Stimulated activated CD8-positive, alpha-beta memory T cell treated with anti-CD3 and anti-CD28 coated beads, Interleukin-12 subunit alpha, Interleukin-12 subunit beta, amount 100 ng/mL, for 24 hours (primary cell): ENCODE results near the gene ZNF480.
"Not testable (repeated sequence)": the region's sequence is repeated elsewhere in the genome, so short reads cannot be mapped to it uniquely, and the experiment has no call there.

Source experiments
- DNase-seq: peaks from one replicate; pipeline ENCODE4 v3.0.0-alpha.2; 2020; ENCODE audit errors: extremely low read depth

Gene ZNF480

DNA sequence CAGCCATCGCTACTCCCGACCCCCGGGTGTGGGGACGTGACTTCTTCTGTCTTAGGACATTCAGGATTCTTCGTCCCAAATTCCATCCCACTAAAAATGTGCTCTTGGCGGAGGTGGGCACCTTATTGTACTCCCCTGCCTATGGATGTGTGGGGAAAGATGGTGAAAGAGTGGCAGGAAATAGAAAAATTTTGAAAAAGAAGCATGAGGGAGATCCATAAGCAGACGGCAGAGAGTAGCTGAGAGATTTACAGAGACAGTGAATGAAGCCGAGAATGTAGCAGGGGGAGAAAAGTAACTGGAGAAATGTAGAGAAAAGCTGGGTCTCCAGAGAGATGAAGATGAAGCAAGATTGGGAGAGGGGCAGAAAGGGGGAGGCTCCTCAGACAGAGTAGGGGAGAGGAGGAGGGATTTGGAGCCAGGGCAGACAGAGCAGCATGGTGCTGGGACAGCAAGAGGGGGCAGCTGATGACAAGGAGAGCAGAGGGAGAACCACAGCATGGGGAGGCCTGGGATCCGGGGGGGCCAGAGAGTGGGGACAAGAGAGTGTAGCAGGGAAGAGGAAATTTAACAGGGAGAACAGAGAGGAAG, 39.9 kb downstream of the ZNF480 start:
- DNase-seq: no peak

DNA sequence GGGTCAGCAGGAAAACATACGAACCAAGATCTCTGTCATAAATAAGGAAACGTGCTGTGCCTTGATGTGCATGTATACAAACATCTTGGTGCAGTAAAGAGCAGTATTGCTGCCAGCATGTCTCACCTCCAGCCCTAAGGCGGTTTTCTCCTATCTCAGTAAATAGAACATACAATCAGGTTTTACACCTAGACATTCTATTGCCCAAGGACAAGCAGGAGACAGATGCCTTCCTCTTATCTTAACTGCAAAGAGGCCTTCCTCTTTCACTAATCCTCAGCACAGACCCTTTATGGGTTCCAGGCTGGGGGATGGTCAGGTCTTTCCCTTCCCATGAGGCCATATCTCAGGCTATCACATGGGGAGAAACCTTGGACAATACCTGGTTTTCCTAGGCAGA, 42.1 kb downstream of the ZNF480 start:
- DNase-seq: not testable (repeated sequence)

DNA sequence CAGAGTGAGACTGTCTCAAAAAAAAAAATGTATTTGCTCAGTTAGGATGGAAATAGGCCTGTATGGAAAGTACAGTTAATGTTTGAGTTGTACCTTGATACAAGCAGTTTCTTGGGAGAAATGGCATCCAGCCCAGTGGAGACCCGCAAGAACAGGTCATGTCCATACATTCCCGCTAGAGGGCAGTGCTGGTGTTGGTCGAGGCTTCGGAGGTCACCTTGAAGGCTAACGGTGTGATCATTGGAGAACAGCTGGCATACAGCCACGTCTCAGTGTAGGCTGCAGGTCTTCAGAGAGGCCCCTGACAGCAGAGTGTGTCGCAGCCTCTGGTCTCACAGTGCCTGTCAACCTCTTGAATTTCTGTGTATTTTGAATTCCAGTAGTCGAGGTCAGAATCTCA, 46.6 kb downstream of the ZNF480 start:
- DNase-seq: no peak

DNA sequence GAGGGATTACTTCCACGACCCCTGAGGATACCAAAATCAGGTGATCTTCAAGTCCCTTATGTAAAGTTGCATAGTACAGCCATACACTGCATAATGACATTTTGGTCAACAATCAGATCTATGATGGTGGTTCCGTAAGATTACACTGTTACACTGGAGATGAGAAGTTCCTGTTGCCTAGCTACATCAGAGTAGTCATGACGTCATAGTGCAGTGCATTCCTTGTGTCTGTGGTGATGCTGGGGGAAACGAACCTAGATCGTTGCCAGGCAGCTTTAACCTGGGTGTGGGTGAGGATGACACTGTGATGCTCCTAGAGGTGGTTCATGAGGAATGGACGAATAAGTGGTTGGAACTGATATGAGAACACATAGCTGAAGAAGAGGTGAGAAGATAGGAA, 48.2 kb downstream of the ZNF480 start:
- no peak for DNase-seq

DNA sequence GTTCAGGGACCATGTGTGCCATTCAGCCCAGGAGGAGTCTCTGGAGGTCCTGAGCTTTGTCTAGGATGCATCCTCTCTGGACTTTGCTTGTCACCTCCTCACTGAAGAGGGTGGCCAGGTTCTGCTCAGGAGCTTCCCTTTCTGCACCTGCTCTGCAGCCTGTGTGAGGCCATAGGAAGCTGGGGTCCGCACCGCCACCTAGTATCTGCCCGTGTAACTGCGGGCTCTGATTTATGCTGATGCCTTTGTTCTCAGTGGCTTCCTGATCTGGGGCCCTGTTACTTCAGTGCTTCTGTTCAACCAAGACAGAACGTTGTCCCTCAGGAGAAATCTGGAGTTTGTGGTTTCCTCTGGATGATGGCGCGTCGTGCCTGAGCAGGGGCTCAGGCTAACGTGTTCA, 54.5 kb downstream of the ZNF480 start:
- no peak for DNase-seq

DNA sequence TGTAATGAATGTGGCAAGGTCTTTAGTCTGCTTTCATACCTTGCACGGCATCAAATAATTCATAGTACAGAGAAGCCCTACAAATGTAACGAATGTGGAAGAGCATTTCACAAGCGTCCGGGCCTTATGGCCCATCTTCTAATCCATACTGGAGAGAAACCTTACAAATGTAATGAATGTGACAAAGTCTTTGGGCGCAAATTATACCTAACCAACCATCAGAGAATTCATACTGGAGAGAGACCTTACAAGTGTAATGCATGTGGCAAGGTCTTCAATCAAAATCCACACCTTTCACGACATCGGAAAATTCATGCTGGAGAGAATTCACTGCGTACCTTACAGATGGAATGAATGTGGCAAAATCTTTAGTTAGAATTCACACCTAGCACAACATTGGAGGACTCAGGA, 69.5 kb downstream of the ZNF480 start:
- no peak for DNase-seq

DNA sequence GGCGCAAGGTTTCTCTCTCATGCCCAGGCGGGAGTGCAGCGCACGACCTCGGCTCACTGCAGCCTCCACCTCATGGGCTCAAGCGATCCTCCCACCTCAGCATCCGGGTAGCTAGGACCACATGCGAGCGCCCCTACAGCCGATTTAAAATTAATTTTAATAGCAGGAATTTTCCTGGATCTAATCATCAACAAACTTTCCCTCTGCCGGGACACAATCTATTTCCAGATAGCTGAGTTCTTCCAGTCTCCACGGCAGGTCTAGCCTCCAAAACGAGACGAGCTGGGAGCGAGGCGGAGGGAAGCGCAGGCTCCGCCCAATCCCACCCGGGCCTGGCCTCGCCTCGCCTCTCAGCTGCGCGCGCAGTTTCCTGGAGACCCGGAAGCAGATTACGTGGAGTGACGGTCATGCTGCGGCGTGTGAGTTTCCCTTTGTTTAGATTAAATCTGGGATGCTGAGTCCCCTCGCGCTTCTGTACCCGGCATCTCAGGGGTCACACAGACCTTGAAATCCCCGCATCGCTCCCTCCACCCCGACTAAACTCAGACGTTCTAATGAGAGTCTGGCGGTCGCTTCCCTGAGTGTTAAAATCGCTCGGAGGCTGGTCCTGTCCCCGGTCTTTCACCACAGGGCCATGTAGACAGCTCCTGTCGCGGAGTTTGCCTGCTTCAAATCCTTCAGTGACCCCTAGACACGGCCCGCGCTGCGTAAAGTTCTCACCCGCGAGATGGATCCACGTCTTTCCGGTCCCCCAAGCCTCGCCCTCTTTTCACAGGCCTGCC, 72.8 kb downstream of the ZNF480 start, which contains the start of gene ZNF880:
Gene ZNF880 (plus strand): TSS at position 365 of the 782 bp plus-strand sequence. CDS start 43 bp downstream, at position 408.
- peak; percentile 89 for DNase-seq

DNA sequence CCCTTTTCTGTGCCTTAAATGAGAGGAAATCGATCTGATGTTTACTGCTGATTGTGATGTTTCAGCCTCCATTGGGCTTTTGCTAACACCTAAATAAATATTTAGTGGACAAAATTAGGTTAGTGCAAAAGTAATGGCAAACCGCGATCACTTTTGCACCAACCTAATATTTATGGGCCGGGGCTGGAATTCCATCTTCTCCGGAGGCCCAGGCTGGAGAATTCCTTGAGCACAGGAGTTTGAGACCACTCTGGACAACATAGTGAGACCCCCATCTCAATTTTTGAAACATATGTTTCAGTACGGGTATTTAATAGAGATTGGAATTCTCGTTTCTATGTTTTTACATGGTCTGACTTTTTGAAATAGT, 73.4 kb downstream of the ZNF480 start:
- no peak for DNase-seq
